Stimulated activated CD8-positive, alpha-beta memory T cell treated with anti-CD3 and anti-CD28 coated beads, Interleukin-4, amount 100 ng/mL, for 4 hours (primary cell): ENCODE results near the gene ITGAD.

ENCODE experiments used
- DNase-seq, 2 donors: peaks; one replicate each; pipeline ENCODE4 v3.0.0-alpha.2; 2020; ENCODE audit warnings: low read depth in 2 of 2, low spot score in 1 of 2

Gene ITGAD

GRCh38 chr16:31474173-31474714 is 81.1 kb downstream of the ITGAD start:
- DNase-seq: no peak

- DNase-seq: no peak
These were observed 81.9 kb downstream of the ITGAD start for GRCh38 chr16:31474773-31475738.

- no peak for DNase-seq
These were observed 82.8 kb downstream of the ITGAD start for GRCh38 chr16:31475946-31476302.
